HG03342 (cell line): ENCODE results near the gene KRT4.
"Not testable (repeated sequence)": the region's sequence is repeated elsewhere in the genome, so short reads cannot be mapped to it uniquely, and the experiment has no call there.

Experiments
- ATAC-seq: cut with Tn5 transposase; IDR thresholded peaks from one replicate; pipeline ENCODE4 v1.9.1; 2021; ENCODE audit warnings: mild to moderate bottlenecking, moderate library complexity; ENCODE audit not compliant: unreplicated experiment

Gene KRT4

GRCh38 chr12:52808573-52809160 is 5.2 kb downstream of the KRT4 start:
- ATAC-seq: no peak

- no peak for ATAC-seq
Measured at GRCh38 chr12:52807544-52808470, 6.1 kb downstream of the KRT4 start.

GRCh38 chr12:52806821-52807543 is 6.9 kb downstream of the KRT4 start:
- no peak for ATAC-seq

GRCh38 chr12:52806169-52806811 is 7.6 kb downstream of the KRT4 start:
- no peak for ATAC-seq

- ATAC-seq: no peak
Measured at GRCh38 chr12:52805739-52806138, 8.2 kb downstream of the KRT4 start.

GRCh38 chr12:52805000-52805399 is 8.9 kb downstream of the KRT4 start:
- ATAC-seq: no peak

GRCh38 chr12:52802442-52802841 is 11.5 kb downstream of the KRT4 start:
- no peak for ATAC-seq

GRCh38 chr12:52801773-52802172 is 12.1 kb downstream of the KRT4 start:
- no peak for ATAC-seq

- ATAC-seq: no peak
Measured at GRCh38 chr12:52800259-52800917, 13.5 kb downstream of the KRT4 start.

GRCh38 chr12:52799505-52800211 is 14.3 kb downstream of the KRT4 start:
- no peak for ATAC-seq

GRCh38 chr12:52798671-52799504 is 15.0 kb downstream of the KRT4 start:
- ATAC-seq: no peak

- no peak for ATAC-seq
Measured at GRCh38 chr12:52798003-52798670, 15.8 kb downstream of the KRT4 start.

GRCh38 chr12:52797529-52797894 is 16.4 kb downstream of the KRT4 start:
- no peak for ATAC-seq

GRCh38 chr12:52796839-52797528 is 16.9 kb downstream of the KRT4 start:
- no peak for ATAC-seq

GRCh38 chr12:52796429-52796794 is 17.5 kb downstream of the KRT4 start:
- no peak for ATAC-seq

- no peak for ATAC-seq
Measured at GRCh38 chr12:52795694-52796428, 18.1 kb downstream of the KRT4 start, which contains the start of gene KRT3. Gene KRT3 (minus strand): TSS chr12:52796117. CDS start chr12:52796042, 75 bp downstream.

- not testable (repeated sequence) for ATAC-seq
Measured at GRCh38 chr12:52795332-52795674, 18.6 kb downstream of the KRT4 start.
